GM18498 (cell line): ENCODE results near the gene DBI.
"Not testable (repeated sequence)": the region's sequence is repeated elsewhere in the genome, so short reads cannot be mapped to it uniquely, and the experiment has no call there.

Experiments
- ATAC-seq: cut with Tn5 transposase; IDR thresholded peaks from one replicate; pipeline ENCODE4 v1.9.1; 2021; ENCODE audit warnings: mild to moderate bottlenecking, moderate library complexity; ENCODE audit not compliant: unreplicated experiment

DBI gene

DNA sequence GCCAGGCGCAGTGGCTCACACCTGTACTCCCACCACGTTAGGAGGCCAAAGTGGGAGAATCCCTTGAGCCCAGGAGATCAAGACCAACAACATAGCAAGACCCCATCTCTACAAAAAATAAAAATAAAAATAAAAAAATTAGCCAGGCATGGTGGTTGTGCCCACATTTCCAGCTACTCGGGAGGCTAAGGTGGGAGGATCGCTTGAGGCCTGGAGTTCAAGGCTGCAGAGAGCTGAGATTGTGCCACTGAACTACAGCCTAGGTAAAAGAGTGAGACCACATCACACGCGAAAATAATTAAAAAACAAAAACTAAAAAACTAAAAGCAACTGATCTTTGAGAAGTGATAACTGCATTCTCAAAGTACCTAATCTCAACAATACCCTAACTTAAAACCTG, 2.0 kb upstream of the DBI start:
- no peak for ATAC-seq

DNA sequence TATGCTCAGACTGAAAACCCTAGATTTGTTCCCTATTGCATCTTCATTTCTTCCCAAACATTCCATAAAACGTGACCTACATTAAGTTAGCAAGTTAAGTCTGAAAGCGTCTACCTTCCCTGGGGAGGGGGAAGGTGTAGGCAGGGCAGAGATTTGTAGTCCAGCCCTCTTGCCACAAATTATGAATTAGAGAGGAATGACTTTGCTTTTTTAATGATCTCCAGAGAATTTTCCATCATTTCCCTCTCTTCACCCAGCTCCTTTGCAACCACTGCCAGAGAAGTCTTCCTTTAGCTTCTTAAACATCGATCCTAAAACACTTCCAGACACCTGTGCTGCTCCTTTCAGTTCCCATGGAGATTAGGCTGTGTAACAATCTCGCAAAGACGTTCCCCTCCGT, 1.3 kb upstream of the DBI start:
- no peak for ATAC-seq

DNA sequence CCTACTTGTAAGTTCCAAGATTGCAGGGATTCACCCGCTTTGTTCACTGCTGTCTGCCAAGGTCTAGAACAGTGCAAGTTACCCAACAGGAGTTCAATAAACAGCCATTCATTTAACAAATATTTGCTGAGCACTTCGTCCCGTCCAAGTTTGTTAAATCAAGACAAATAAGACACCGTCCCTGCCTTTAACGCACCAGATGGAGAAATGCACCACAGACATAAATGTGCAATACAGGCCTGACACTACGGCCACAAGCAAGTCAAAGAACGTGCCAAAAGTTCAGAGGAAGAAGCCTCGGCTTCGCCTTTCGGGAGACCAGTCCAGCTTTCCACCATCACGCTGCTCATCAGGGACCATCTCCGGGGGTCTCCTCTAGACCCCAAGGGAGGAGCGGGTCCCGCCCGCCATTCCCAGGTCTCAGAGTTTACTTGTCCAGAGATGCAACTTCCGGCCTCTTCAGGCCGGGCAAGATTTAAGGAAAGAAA, 572 bp upstream of the DBI start:
- peak; percentile 9 for ATAC-seq

DNA sequence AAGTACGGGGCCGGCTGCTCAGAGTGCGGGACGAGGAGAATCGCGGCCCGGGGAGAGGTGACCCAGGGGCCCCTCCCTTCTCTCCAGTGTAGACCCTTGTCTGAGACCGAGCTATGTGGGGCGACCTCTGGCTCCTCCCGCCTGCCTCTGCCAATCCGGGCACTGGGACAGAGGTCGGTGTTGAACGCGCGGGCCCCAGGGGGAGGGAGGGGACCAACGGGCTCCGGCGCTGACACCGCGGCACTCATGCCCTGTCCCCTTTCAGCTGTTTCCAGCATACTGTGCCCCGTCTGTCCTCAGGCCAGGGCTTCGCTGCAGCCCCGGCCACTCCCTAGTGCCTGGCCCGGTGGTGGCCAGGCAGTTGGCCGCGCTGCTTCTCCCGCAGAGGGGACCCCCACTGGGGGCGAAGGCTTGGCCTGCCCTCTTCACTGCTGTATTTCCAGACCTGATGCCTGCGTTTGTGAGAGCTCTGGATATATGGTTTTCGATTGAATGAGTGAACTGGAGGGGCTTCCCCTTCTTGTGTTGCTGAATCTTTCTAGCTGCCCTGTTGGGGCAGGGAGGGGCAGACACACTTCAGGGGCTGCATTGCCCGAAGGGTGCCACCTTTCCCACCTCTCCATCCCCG, 809 bp downstream of the DBI start:
- ATAC-seq, result peak; percentile 34

DNA sequence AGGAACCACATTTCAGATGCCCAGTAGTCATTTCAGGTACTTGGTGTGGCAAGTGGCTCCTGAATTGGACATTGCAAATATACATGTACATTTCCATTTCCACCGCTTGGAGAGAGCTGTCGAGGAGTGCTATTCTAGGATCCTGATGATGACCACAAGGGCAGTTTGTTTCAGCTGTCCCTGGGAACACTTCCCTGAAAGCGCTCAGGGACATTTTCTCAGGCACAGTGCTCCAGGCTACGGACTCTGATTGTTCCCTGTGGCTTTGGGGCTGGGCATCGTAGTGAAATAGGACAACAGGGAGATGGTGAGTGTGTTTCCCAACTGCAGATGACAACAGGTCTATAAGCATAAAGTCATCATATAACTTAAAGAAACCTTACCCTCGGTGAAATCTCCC, 3.1 kb downstream of the DBI start:
- ATAC-seq, result no peak

DNA sequence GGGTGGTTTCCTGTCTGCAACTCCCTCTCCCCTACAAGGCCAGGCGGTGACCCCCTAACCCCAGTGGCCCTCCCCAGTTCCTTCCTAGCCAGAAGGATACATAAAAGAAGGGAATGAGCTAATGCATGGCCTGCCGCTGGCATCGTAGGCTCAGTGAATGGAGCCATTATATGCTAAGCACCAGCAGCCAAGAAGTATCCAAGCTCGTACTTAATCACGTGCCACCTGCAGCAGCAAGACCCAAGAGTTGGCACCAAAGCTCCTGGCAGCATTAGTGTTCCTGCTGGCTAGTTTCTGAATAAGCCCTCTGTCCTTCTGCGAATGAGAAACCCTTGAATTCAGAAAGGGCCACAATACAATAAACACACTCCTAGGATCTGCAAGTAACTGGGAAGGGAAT, 4.3 kb downstream of the DBI start:
- ATAC-seq, result no peak

DNA sequence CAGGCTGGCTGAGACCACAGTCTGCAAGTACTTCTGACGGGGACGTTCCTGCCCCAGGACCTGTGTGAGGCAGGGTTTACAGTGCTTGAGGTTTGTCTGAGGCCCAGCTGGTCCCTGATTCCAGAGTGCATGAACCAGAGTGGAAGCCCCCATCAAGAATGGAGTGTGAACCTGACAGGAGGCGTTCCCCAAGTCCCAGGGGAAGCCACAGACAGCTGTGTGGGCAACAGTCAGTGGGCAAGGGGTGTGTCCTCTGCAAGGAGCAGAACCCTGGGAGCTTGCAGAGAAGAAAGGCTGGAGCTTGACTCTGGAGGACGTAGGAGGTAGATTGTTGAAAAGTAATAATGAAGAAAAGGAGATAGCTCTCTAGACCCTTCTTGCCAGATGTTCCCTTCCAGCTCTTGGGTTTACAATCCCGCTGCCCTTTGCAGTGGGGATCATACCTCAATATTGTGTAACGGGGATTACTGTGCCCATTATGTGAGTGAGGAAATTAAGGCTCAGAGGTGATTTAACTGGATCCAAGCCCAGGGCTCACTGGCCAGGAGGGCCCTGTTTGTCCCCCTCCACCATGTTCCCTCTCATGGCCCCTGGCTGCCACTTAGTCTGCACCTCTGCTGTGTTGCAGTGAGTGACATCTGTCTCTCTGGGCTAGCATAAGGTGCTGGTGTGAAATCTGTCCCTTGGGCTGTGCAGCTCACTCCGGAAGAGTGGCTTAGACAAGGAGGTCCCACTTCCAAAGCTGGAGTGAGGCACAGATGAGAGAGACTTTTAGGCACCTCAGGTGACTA, 6.2 kb downstream of the DBI start:
- ATAC-seq, result no peak

DNA sequence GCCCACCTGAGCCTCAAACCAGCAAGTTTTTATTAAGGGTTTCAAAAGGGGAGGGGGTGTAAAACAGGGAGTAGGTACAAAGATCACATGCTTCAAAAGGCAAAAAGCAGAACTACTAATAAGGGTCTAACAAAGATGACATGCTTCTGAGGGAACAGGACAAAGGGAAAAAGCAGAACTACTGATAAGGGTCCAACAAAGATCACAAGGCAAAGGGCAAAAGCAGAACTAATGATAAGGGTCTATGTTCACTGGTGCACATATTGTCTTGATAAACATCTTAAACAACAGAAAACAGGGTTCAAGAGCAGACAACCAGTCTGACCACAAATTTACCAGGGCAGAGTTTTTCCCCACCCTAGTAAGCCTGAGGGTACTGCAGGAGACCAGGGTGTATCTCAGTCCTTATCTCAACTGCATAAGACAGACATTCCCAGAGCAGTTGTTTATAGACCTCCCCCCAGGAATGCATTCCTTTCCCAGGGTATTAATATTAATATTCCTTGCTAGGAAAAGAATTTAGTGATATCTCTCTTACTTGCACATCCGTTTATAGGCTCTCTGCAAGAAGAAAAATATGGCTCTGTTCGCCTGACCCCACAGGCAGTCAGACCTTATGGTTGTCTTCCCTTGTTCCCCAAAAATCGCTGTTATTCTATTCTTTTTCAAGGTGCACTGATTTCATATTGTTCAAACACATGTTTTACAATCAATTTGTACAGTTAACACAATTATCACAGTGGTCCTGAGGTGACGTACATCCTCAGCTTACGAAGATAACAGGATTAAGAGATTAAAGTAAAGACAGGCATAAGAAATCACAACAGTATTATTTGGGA, 7.3 kb downstream of the DBI start:
- not testable (repeated sequence) for ATAC-seq

DNA sequence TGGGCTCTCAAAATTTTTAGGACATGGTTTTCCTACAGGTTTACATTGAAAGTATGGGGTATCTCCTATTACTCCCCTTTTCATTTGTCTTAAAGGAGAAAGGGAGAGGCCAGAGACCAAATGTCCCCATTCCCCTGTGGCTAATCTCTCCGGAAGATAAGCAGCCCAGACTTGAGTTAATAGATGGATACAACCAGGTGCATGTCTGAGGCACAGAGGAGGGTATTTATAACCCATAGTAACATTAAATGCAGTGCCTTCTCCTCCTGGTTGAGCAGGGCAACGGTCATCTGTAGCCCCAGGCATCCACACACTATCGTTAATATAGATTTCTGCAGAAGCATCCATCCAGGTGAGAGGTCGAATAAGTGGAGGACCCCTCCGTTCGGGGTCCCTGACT, 9.6 kb downstream of the DBI start:
- not testable (repeated sequence) for ATAC-seq

DNA sequence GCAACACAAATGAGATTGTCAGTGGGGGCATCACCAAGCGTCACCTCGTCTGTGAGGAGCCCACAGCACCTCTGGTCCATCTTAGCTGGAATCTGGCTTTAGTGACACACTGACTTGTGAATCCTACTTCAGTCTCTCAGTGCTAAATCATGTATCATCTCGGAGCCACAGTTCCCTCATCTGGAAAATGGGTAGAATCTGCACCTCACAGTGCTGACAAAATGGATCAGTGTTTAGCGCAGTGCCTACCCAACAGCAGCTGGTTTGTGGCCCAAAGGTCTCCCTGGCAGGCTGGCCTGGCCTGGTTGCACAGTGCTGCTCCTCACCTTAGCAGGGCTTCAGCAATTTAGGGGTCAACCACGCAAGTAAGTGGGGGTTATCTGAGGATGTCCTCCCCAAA, 10.0 kb downstream of the DBI start:
- no peak for ATAC-seq

DNA sequence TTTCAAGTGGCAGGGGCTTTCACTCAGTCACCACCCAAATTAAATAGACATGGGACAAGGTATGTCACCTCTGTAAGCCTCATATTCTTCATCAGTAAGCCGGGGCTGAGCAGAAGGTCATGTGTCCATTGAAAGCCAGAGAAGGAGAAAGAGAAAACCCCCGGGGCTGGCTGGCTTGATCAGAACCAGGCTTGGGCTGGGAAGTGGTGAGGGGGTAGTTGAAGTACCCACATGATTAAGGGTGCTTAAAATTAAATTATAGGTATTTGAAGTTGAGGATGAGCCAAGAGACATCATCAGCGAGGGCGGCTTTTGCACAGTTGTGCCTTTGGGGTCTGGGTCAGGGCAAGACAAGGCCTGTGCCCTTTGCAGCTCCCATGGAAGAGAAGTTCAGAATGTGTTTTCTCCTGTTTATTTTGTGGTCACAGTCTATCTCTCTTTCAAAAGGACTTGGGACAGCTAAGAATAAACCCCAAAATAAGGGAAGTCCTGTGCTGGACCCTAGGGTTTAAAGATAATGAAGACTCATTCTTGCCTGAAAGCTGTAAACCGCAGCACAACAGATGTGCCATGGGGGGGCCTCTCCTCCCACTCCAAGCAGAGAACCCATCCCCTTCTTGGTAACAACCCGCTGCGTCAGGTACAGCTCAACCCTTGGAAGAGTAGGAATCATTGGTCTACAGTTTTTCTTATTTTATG, 10.7 kb downstream of the DBI start:
- ATAC-seq, result no peak

DNA sequence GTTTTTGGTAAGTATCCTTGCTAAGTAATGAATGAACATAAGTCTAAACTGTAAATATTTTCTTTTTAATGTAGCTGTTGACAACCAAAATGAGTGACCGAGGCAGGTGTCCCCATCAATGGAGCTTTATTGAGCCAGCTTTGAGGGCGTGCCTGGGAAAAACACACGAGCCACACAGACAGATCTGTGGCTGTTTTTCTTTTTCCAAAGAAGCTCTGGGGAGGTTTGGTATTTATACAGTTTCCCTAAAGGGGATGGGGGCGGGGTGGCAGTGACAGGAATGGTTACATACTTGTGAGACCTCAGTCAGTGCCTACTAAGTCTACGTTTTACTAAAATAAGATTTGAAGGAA, 11.2 kb downstream of the DBI start:
- ATAC-seq, result no peak

DNA sequence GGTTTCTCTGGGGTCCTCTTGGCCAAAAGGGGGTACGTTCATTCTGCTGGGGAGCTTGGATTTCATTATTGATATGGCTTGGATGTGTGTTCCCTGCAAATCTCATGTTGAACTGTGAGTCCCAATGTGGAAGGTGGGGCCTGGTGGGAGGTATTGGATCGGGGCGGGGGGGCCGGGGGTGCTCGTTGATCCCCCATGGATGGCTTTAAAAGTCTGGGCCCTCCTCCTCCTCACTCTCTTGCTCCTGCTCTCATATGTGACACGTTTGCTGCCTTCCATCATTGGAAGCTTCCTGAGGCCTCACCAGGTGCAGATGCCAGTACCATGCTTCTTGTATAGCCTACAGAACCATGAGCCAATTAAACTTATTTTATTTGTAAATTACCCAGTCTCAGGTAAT, 11.8 kb downstream of the DBI start:
- no peak for ATAC-seq

DNA sequence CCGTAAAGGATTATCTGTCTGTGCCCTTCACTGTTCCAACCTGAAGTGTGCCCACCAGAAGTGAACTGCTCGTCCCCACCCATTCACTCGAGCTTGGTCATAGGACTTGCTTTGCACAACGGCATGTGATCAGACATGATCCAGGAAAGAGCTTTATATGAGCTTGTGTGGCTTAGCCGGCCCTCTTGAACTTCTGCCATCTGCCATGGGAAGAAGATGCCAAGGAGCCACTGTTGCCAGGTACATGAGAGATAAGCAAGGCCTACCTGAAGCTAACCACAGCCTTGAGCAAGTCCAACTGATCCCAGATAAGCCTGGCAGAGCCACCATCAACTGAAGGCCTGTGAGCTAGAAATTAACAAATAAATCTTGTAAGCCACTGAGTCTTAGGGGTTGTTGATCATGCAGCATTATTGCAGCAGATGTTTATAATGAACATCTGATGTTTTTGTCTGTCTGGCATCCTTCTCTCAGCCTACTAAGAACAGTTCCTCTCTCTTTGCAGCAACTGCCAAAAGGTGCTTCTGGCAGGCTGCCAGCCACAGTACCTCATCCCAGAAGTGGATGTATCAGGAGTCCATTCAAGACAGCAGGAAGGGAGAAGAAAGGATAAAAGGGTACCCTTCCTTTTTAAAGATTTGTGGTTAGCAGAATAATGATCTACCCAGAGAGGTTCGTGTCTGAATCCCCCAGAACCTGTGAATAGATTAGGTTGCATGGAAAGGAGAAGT, 16.8 kb downstream of the DBI start:
- no peak for ATAC-seq

DNA sequence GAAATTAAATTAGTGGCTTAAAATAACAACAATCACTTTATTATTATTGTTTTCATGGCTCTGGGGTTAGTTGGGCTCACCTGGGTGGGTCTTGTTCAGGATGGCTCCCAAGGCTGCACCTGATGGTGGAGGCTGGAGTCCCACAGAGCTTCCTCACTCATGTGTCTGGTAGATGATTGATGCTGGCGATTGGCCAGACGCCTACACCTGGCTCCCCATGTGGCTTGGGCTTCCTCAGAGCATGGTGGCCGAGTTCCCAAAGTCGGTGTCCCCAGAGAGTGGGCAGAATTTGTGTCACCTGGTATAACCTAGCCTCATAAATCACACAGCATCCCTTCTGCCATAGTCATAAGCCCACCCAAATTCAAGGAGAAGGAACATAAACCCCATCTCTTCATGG, 18.2 kb downstream of the DBI start:
- ATAC-seq, result no peak

DNA sequence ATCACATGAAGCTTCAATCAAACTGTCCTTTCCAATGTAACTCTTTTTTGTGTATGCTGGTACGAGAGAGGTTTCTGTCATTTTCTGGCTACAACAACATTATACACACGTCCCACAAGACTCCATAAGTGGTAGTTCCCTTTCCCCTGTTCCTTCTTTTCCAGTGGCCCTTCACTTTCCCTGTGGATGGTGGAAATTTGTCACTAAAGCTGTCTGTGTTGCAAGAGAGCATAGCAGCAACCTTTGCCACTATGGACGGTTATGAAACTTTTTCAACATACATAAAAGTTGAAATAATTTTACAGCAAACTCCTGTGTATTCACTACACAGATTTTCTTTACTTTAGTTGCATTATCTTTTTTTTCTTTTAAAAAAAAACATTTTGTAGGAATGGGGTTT, 18.7 kb downstream of the DBI start:
- no peak for ATAC-seq

DNA sequence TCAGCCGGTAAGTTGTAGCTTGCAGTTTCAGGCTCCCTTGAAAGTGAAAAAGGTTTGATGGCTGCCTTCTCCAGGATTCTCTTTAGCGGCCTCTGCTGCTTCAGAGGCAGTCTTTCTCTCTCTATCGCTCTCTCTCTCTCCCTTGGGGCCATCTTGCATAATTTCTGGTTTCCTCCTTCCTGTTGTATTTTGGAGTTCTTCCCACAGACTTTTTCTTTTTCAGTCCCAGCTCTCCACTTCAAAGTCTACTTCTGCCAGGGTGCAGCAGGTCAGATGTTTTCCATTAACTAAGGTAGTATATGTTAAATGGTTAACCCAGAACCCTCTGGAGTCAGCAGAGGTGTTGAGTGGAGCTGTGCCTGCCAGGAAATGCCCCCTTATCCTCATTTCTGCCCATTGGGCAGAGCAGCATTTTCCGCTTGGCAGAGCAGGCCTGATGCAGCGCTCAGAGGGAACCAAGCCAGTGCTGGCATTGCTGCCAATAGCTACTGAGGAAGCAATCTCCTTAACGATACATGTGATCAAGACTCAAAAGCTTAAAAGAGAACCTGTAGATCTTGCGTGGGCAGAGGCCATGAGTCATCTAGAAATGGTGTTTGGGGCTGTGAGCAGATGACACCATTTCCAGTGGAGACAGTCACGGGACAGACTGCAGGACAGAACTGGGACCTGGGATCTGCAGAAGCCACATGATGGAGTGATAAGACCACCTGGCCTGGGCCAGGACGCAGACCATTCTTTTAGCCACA, 20.8 kb downstream of the DBI start:
- ATAC-seq, result peak; percentile 84

DNA sequence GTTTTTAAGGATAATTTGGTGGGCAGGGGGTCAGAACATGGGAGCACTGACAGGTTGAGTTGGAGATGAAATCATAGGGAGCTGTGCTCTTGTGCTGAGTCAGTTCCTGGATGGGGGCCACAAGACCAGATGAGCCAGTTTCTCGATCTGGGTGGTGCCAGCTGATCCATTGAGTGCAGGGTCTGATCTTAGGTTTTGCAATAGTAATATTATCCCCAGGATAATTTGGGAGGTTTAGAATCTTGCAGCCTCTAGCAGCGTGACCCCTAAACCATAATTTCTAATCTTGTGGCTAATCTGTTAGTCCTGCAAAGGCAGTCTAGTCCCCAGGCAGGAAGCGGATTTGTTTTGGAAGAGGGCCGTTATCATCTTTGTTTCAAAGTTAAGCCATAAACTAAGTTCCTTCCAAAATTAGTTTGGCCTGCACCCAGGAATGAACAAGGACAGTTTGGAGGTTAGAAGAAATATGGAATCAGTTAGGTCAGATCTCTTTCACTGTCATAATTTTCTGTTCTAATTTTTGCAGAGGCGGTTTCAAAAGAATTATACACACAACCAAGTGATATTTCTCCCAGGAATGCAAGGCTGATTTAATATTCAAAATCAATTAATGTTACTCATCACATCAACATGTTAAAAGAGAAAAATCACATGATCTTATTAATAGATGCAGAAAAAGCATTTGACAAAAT, 23.0 kb downstream of the DBI start:
- ATAC-seq, result no peak
